Activated CD4-positive, alpha-beta T cell treated with anti-CD3 and anti-CD28 coated beads for 48 hours (primary cell): ENCODE results near the gene DEGS2.

ENCODE experiments used
- DNase-seq: peaks from one replicate; pipeline ENCODE4 v3.0.0-alpha.2; 2020

DEGS2 gene

DNA sequence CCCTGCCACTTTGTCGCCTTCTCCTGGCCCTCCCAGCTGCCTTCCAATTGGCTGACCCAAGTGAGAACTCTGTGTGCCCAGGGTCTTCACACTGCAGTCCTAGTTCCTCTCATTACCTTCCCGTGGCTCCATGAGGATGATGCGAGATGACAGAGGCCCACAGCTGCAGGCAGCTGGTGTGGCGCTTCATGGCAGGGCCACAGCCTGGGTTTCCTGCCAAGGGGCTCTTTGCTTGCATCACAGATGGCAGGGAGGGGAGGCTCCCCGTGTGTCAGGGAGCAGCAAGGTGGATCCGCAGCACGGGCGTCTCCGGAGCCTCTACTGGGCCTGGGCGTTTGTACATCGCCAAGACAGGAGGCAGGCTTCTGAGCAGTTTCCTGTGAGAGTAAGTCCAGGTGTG is 28.9 kb downstream of the DEGS2 start:
- DNase-seq, result no peak

GRCh38 chr14:100129161-100129589 is 30.3 kb downstream of the DEGS2 start:
- DNase-seq, result no peak

DNA sequence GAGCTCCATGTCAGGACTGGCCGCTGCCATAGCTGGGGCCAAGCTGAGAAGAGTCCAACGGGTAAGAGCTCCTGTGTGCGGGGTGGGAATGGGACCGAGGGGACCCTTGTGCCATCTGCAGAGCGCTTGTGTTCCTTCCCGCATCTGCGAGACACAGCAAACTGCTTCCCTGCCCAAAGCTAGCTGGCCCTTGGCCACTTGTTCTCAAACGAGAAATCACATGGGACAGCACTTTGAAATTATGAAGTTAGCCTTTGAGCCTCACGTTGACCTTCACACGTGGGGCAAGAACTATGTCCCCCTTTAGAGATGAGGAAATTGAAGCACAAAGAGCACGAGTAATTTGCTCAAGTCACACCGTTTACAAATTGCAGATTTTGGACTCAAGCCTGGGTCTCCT is 30.8 kb downstream of the DEGS2 start:
- DNase-seq, result no peak

DNA sequence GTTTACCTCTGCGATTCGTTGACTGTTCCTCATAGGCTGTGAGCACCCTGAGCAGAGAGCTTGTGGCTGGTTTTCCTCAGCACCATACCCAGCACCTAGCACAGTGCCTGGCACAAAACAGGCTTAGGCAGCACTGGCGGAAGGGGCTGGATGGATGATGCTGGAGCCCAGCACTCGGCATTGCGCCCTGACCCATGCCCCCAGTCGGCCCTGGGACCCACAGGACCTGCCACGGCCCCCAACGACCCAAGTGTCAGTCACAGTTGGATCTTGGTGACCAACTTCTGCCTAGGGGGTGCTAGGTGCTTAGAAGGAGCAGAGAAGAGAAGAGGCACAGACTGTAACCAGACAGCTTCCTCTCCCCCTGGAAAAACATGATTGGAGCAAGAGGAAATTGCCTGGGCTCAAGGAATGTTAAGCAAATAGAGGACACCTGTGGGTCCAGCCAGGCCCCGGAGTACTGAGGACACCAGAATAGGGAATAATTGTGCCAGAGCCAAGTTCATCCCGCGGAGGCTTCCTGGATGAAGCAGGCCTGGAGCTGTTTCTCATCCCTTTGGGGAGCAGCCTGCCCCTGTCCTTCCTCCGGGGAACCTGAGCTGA is 31.5 kb downstream of the DEGS2 start:
- no peak for DNase-seq

- no peak for DNase-seq
These were observed 33.0 kb downstream of the DEGS2 start for GRCh38 chr14:100126401-100126800.

- no peak for DNase-seq
These were observed 34.8 kb downstream of the DEGS2 start for GRCh38 chr14:100124551-100125088.

DNA sequence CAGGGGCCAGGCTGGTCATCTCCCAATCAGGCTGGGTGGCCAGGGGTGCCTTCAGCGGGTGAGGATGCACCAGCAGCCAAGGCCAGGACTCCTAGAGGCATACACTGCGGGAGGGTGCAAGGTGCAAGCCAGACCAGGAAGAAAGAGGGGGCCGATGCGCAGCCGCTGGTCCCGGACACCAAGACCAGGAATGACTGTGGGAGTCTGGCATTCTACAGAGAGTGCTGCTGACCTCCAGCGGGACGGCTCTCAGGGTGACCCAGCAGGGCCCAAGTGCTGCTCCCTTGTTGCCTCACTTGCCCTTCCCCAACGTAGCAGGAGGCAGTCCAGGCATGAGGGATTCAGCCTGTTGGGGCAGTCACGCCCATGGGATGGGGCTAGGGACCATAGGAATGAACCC is 35.8 kb downstream of the DEGS2 start:
- DNase-seq, result no peak

GRCh38 chr14:100122481-100123223 is 36.8 kb downstream of the DEGS2 start:
- no peak for DNase-seq

- DNase-seq, result no peak
These were observed 37.6 kb downstream of the DEGS2 start for GRCh38 chr14:100121643-100122480.

GRCh38 chr14:100120522-100121269 is 38.7 kb downstream of the DEGS2 start:
- DNase-seq, result no peak

DNA sequence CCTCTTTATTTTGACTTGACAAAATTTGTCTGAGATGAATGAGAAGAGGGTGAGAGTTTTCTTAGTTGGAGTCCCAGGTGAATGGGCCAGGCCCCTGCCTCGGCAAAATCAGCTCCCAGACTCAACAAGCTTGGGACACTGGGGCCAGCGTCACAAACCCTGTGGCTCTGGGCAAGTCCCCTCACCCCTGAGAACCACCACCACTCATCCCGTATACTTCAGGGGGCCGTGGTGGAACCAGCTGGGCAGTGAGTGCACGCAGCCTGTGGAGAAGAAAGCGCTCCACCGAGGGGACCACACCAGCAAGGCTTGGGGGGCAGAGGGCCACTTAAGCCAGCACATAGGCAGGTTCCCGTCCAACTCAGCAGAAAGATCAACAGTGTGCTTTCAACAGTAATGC is 40.2 kb downstream of the DEGS2 start:
- DNase-seq, result no peak

GRCh38 chr14:100118396-100119011 is 40.9 kb downstream of the DEGS2 start:
- DNase-seq, result no peak

DNA sequence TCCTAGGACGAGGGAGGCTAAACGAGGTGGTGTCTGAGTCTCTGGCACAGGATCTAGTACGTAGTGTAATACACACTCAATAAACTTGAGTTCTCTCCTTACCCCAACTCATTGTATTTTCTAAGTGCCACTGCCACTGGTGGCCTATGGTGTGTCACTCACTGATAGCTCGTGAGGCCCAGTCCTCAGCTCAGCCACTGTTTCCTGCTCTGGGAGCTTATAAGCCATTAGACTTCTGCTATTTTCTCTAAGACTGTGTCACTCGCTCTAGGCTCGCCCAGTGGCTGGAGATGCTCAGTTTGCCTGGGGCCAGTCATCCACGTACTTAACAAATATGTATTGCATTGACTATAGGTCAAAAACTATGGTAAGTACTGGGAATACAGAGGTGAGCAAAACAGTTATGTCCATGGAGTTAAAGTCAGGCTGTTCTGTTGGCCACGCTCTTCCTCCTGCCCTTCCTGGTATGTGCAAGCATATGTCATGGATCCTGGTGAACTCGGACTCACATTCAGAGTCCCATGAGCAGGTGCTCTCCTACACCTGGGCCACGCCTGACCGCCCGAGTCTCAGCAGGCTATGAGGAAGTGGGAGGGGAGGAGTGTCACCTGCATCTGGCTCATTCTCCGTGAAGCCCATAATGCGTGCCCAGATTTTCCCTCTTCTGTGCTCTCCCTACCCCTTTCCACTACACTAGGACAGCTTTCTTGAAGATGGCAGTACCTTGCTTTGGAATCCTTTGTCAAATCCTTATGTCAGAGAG is 41.6 kb downstream of the DEGS2 start:
- DNase-seq, result no peak

- no peak for DNase-seq
These were observed 42.4 kb downstream of the DEGS2 start for GRCh38 chr14:100117026-100117425.

GRCh38 chr14:100116134-100116533 is 43.3 kb downstream of the DEGS2 start:
- DNase-seq, result no peak

- no peak for DNase-seq
These were observed 43.7 kb downstream of the DEGS2 start for GRCh38 chr14:100115726-100116125.

DNA sequence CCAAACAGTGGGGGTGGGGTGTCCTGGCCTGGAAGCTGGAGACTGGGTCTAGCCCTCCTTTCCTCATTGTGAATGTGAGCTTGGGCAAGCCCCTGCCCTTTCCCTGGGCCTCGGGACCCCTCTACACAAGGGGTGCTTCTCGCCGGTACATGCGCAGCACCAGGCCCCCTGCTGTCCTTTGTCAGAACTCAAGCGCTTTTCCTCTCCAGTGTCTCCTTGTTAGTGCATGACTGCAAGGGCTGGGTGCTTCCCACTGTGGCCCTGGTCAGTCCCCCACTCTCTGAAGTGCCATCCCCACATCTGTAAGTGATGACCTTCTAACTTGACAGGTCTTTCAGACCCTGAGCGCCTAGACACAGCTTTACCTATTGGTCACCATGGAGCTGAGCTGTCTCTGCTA is 44.2 kb downstream of the DEGS2 start:
- no peak for DNase-seq

DNA sequence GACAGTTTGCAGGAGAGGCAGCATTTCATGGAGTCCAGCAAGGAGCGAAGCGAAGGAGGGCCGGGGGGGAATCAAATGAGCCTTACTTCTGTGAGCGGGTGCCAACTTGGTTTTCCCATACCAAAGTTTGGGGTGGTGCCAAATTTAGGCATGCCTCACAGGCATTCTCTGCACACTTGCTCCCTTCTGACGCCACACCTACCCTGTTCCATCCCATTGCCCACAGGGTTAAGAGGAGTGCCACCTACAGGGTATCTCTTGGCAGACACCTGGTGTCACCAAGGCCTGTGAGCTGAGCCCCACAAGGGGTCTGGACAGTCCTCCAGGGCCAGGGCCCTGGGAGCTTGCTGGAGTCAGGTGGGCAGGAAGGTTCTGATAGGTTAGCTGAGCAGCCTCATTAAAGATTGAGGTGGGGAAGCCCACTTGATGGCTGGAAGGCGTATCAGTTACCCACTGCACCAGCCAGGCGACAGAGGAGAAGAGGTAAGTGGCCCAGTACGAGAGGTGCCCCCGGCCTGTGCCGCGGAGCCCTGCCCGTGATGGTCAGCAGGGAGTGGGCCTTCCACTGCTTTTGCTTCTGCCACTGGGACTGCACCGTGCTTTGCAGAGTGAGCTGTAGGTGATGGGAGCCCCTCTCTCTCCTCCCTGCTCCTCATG is 45.2 kb downstream of the DEGS2 start:
- no peak for DNase-seq

- DNase-seq, result no peak
These were observed 47.3 kb downstream of the DEGS2 start for GRCh38 chr14:100111931-100112704.

GRCh38 chr14:100110816-100111215 is 48.6 kb downstream of the DEGS2 start:
- DNase-seq, result no peak
